H9 (cell line): Measurements from ENCODE around the gene VPREB3. TPM values are rescaled to one million over a fixed set of nuclear protein-coding genes. Genes with fewer than 3 reads are reported as not detected.
A peak's percentile ranks its signal among the peaks of the same experiment; 100 is the strongest.

ENCODE experiments used
- DNase-seq: peaks from one replicate; pipeline ENCODE4 v3.0.0-alpha.2; 2017
- H2AFZ ChIP-seq: one replicate; pipeline ENCODE4 v1.6.1; 2013; ENCODE audit warnings: mild to moderate bottlenecking, low read length, control low read depth, moderate library complexity
- H2AK5ac ChIP-seq: 2 replicates; pipeline ENCODE4 v1.6.1; 2013; ENCODE audit warnings: low read length, control low read depth, mixed read lengths; ENCODE audit not compliant: insufficient read length
- H2BK120ac ChIP-seq: one replicate; pipeline ENCODE4 v1.6.1; 2013; ENCODE audit warnings: low read depth, mild to moderate bottlenecking, low read length, control low read depth, inconsistent platforms; ENCODE audit not compliant: poor library complexity, severe bottlenecking
- H2BK12ac ChIP-seq: 2 replicates; pipeline ENCODE4 v1.6.1; 2013; ENCODE audit warnings: low read length, control low read depth, mixed read lengths, low read depth; ENCODE audit not compliant: insufficient read length
- H2BK15ac ChIP-seq: 2 replicates; pipeline ENCODE4 v1.6.1; 2013; ENCODE audit warnings: low read depth, low read length, control low read depth
- H2BK20ac ChIP-seq: one replicate; pipeline ENCODE4 v1.6.1; 2013; ENCODE audit warnings: low read depth, mild to moderate bottlenecking, low read length, control low read depth, inconsistent platforms; ENCODE audit not compliant: poor library complexity, severe bottlenecking
- H2BK5ac ChIP-seq: 2 replicates; pipeline ENCODE4 v1.6.1; 2013; ENCODE audit warnings: low read length, control low read depth, mixed read lengths; ENCODE audit not compliant: insufficient read length
- H3K14ac ChIP-seq: 2 replicates; pipeline ENCODE4 v1.6.1; 2013; ENCODE audit warnings: low read length, control low read depth; ENCODE audit not compliant: insufficient read depth
- H3K18ac ChIP-seq: 2 replicates; pipeline ENCODE4 v1.6.1; 2013; ENCODE audit warnings: low read depth, mild to moderate bottlenecking, mixed read lengths, low read length, control low read depth; ENCODE audit not compliant: insufficient read length
- H3K23ac ChIP-seq: 2 replicates; pipeline ENCODE4 v1.6.1; 2013; ENCODE audit warnings: low read length, control low read depth, mixed read lengths, low read depth; ENCODE audit not compliant: insufficient read length
- H3K23me2 ChIP-seq: 2 replicates; pipeline ENCODE4 v1.6.1; 2013; ENCODE audit warnings: low read depth, mild to moderate bottlenecking, mixed read lengths, low read length, control low read depth; ENCODE audit not compliant: insufficient read length, poor library complexity, severe bottlenecking
- H3K27ac ChIP-seq: 2 replicates; pipeline ENCODE4 v1.5.1; 2013; ENCODE audit warnings: low read length, control low read depth, mixed read lengths, low read depth; ENCODE audit not compliant: insufficient read length
- H3K27me3 ChIP-seq: 2 replicates; pipeline ENCODE4 v1.6.1; 2013; ENCODE audit warnings: low read length, control low read depth, inconsistent platforms; ENCODE audit not compliant: insufficient read depth
- H3K4ac ChIP-seq: 2 replicates; pipeline ENCODE4 v1.6.1; 2013; ENCODE audit warnings: low read depth, mild to moderate bottlenecking, control low read depth, inconsistent platforms, low read length, moderate library complexity
- H3K4me1 ChIP-seq: 2 replicates; pipeline ENCODE4 v1.6.1; 2013; ENCODE audit warnings: low read length, control low read depth, inconsistent platforms; ENCODE audit not compliant: insufficient read depth
- H3K4me2 ChIP-seq: 2 replicates; pipeline ENCODE4 v1.6.1; 2013; ENCODE audit warnings: low read length, control low read depth, mixed read lengths; ENCODE audit not compliant: insufficient read length, insufficient read depth
- H3K56ac ChIP-seq: 2 replicates; pipeline ENCODE4 v1.6.1; 2013; ENCODE audit warnings: low read depth, mild to moderate bottlenecking, mixed read lengths, low read length, control low read depth; ENCODE audit not compliant: insufficient read length
- H3K79me1 ChIP-seq: 2 replicates; pipeline ENCODE4 v1.6.1; 2013; ENCODE audit warnings: low read depth, mild to moderate bottlenecking, moderate library complexity, low read length, control low read depth, inconsistent platforms; ENCODE audit not compliant: insufficient read depth, poor library complexity, severe bottlenecking
- H3K79me2 ChIP-seq: 2 replicates; pipeline ENCODE4 v1.6.1; 2013; ENCODE audit warnings: low read length, control low read depth, inconsistent platforms; ENCODE audit not compliant: insufficient read depth
- H3K9ac ChIP-seq: 2 replicates; pipeline ENCODE4 v1.6.1; 2013; ENCODE audit warnings: low read length, control low read depth, mixed read lengths; ENCODE audit not compliant: insufficient read length; ENCODE audit errors: extremely low read depth
- H3K9me3 ChIP-seq: one replicate; pipeline ENCODE4 v1.6.1; 2013; ENCODE audit warnings: low read depth, low read length, inconsistent platforms; ENCODE audit not compliant: control insufficient read depth
- H3T11ph ChIP-seq: one replicate; pipeline ENCODE4 v1.6.1; 2013; ENCODE audit warnings: mild to moderate bottlenecking, low read length, control low read depth, inconsistent platforms
- H4K20me1 ChIP-seq: one replicate; pipeline ENCODE4 v1.6.1; 2013; ENCODE audit not compliant: control insufficient read depth, insufficient read length, insufficient read depth
- H4K5ac ChIP-seq: 2 replicates; pipeline ENCODE4 v1.6.1; 2013; ENCODE audit warnings: low read depth, mild to moderate bottlenecking, mixed read lengths, low read length, control low read depth; ENCODE audit not compliant: insufficient read length
- H4K8ac ChIP-seq: replicated peaks from 2 replicates; pipeline ENCODE4 v1.6.1; 2013; ENCODE audit warnings: low read length, control low read depth, mixed read lengths, low read depth; ENCODE audit not compliant: insufficient read length
- H4K91ac ChIP-seq: 2 replicates; pipeline ENCODE4 v1.6.1; 2013; ENCODE audit warnings: low read depth, mild to moderate bottlenecking, moderate library complexity, mixed read lengths, low read length, control low read depth; ENCODE audit not compliant: insufficient read length
- H3K27ac Mint-ChIP-seq, 3 experiments: 2 replicates in 2 of 3; 3 replicates in 1 of 3; pipeline ENCODE4 v1.8.0; 2020 to 2021; ENCODE audit warnings: mixed read lengths in 3 of 3, mild to moderate bottlenecking in 1 of 3, moderate library complexity in 1 of 3
- H3K27me3 Mint-ChIP-seq: 2 replicates; pipeline ENCODE4 v1.8.0; 2021; ENCODE audit warnings: low read depth, mild to moderate bottlenecking, moderate library complexity, mixed read lengths
- H3K36me3 Mint-ChIP-seq, 3 experiments: 2 replicates in 2 of 3; 3 replicates in 1 of 3; pipeline ENCODE4 v1.8.0; 2020 to 2021; ENCODE audit warnings: low read depth in 3 of 3, mixed read lengths in 3 of 3; ENCODE audit not compliant: insufficient read depth in 1 of 3
- H3K4me1 Mint-ChIP-seq, 2 experiments: 2 replicates each; pipeline ENCODE4 v1.8.0; 2020; ENCODE audit warnings: mixed read lengths in 2 of 2
- H3K4me3 Mint-ChIP-seq, 2 experiments: 2 replicates in 1 of 2; 3 replicates in 1 of 2; pipeline ENCODE4 v1.8.0; 2020 to 2021; ENCODE audit warnings: mild to moderate bottlenecking in 2 of 2, mixed read lengths in 2 of 2, moderate library complexity in 1 of 2
- H3K9me3 Mint-ChIP-seq, 2 experiments: 2 replicates in 1 of 2; 3 replicates in 1 of 2; pipeline ENCODE4 v1.8.0; 2020; ENCODE audit warnings: mild to moderate bottlenecking in 2 of 2, mixed read lengths in 2 of 2, moderate library complexity in 1 of 2
- CTCF ChIP-seq: fragments of 200-600 bp; sonication (generic); conservative IDR thresholded peaks from 3 replicates; pipeline ENCODE4 v1.8.0; 2021; ENCODE audit warnings: antibody characterized with exemption, mild to moderate bottlenecking
- WGBS: extraction: QIAGEN DNeasy Blood & Tissue Kit; methylation state at CpG from one replicate; pipeline ENCODE4 v1.1.7; 2013; ENCODE audit warnings: missing lambda C conversion rate, low lambda C conversion rate, mixed read lengths; ENCODE audit not compliant: insufficient read length; ENCODE audit errors: extremely low coverage; 5-methylcytosine and 5-hydroxymethylcytosine counted together
- total RNA-seq: library from RNA; stranded (reverse); gene quantifications from 2 replicates; pipeline ENCODE4 v1.2.1, GENCODE V29; 2021

Gene VPREB3
- total RNA-seq, 1 experiment from 2014 or later, result 0.50 TPM

GRCh38 chr22:23774114-23774921 lies 20.1 kb upstream of the VPREB3 start:
- Histone ChIP-seq H3K4me2 (no peak overlapping the region), H3K14ac (no peak overlapping the region), H4K91ac (no peak overlapping the region), H3K27me3 (peaks cover 12% of the 10 kb centered on the region; the same call in 1 of the 2 replicates), H2BK5ac (no peak overlapping the region), H3K27ac (no peak overlapping the region), H2AFZ (no peak overlapping the region), H4K8ac (no peak overlapping the region), H2BK120ac (no peak overlapping the region), H3K56ac (no peak overlapping the region), H3T11ph (no peak overlapping the region), H4K20me1 (no peaks in the 10 kb centered on the region), H3K23ac (no peak overlapping the region), H3K79me2 (no peaks in the 10 kb centered on the region), H3K9me3 (no peaks in the 10 kb centered on the region), H3K9ac (no peak overlapping the region), H3K79me1 (no peaks in the 10 kb centered on the region), H3K4me1 (no peaks in the 10 kb centered on the region; the same call in 1 of the 2 replicates), H4K5ac (no peak overlapping the region), H2AK5ac (no peak overlapping the region), H2BK12ac (no peak overlapping the region), H2BK15ac (no peak overlapping the region), H3K23me2 (peaks cover 6% of the 10 kb centered on the region), H3K4ac (no peak overlapping the region), H2BK20ac (no peak overlapping the region), H3K18ac (no peak overlapping the region)
- TF ChIP-seq CTCF, result no peak
- no peaks in the 10 kb centered on the region for H3K9me3 Mint-ChIP-seq
- H3K4me1 Mint-ChIP-seq, result peaks cover 14 to 32% of the 10 kb centered on the region in 2 experiments
- H3K36me3 Mint-ChIP-seq, result no peaks in the 10 kb centered on the region; a peak in 1 of 7 replicates
- no CpG with 5 or more reads among the region's 12 CpGs for WGBS
- peak overlapping the region in 1 of 2 experiments; percentile 67; a peak in 2 of 5 replicates for H3K4me3 Mint-ChIP-seq
- H3K27ac Mint-ChIP-seq, result peak overlapping the region in 1 of 3 experiments; percentile 18; a peak in 1 of 7 replicates
- no peak for DNase-seq
- peaks cover 54% of the 10 kb centered on the region for H3K27me3 Mint-ChIP-seq
